ENCODE results near the gene ARHGEF33. TPM values are rescaled to one million over a fixed set of nuclear protein-coding genes. Genes with fewer than 3 reads are reported as not detected.

The ARHGEF33 gene
- total RNA-seq, 1 donor from 2014 or later, result 6.4 TPM

GRCh38 chr2:38966678-38967077 lies 77.0 kb downstream of the ARHGEF33 start:
- TF ChIP-seq CTCF (IDR thresholded peaks at IDR 0.05), result no peak
- H3K4me1 ChIP-seq, result no peaks in the 10 kb centered on the region
- DNase-seq (ENCODE audit: low spot score in 2 of 2), result no peak
- no peaks in the 10 kb centered on the region for H3K36me3 ChIP-seq
- no peaks in the 10 kb centered on the region for H3K9me3 ChIP-seq
- no peaks in the 10 kb centered on the region for H3K27me3 ChIP-seq
- no peak overlapping the region for H3K4me3 ChIP-seq
- intact Hi-C loops (cut with DNase I), result no loop called here
- no peak overlapping the region for H3K27ac ChIP-seq

DNA sequence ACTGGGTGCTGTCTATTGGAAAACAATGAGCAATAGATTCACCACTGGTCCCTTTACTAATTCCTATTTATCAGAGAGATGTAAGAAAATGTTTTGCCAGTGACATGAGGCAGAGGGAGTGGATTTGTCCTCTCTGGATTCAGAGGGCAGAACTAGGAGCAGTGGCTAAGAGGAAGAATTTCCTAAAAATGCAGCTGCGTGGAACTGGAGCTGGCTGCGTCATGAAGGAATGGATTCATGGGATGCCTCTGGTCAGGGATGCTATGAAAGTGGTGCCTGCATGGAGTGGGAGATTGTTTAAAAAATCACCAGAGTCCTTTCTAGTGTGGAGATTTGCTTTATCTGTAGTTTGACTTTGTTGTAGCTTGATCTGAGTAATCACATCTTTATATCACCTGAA lies 78.3 kb downstream of the ARHGEF33 start:
- Histone ChIP-seq H3K9me3 (no peaks in the 10 kb centered on the region), H3K4me3 (no peak overlapping the region), H3K4me1 (no peaks in the 10 kb centered on the region), H3K27me3 (no peaks in the 10 kb centered on the region), H3K36me3 (no peaks in the 10 kb centered on the region), H3K27ac (no peak overlapping the region)
- intact Hi-C loops (cut with DNase I), result no loop called here
- no peak for DNase-seq (ENCODE audit: low spot score in 2 of 2)
- TF ChIP-seq CTCF (IDR thresholded peaks at IDR 0.05), result no peak

DNA sequence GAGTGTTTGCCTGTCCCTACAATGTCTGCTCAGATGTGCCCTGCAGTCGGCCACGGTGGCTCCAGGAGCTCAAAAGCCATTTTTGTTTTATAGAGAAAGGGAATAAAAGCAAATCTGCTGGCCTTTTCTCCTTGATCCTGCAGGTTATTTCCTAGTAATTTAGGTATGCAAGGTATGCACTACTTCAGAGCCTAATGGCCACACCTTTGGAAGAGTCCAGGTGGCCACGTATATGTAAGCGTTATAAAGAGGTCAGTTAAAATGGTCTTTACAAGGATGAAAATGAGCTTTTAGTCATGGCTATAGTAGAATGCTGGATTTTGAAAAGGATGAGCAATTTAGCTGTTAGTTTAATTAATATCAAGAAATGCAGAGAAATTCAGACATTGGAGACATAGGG lies 81.7 kb downstream of the ARHGEF33 start:
- Histone ChIP-seq H3K4me1 (no peaks in the 10 kb centered on the region), H3K4me3 (no peak overlapping the region), H3K36me3 (no peaks in the 10 kb centered on the region), H3K27me3 (no peaks in the 10 kb centered on the region), H3K27ac (no peak overlapping the region), H3K9me3 (no peaks in the 10 kb centered on the region)
- DNase-seq (ENCODE audit: low spot score in 2 of 2), result no peak
- intact Hi-C loops (cut with DNase I), result no loop called here
- no peak for TF ChIP-seq CTCF (IDR thresholded peaks at IDR 0.05)

DNA sequence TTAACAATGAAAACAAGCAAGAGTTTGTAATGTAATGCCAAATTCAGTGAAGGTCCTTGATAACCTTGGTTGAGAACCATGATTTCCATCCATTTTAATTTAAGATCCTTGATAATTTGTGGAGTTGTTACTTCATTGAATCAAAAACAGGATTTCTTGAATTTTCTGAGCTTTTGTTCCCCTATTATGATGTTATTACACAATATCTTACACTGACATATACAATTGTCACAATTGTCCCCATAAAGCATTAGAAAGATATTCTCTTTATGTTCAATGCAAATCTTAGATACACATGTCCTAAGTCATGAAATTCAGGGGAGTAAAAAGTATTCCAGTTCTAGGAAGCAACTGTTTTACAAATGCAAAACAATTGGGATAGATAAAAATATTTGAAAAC lies 83.6 kb downstream of the ARHGEF33 start:
- no peaks in the 10 kb centered on the region for H3K4me1 ChIP-seq
- H3K27ac ChIP-seq, result no peak overlapping the region
- H3K9me3 ChIP-seq, result no peaks in the 10 kb centered on the region
- TF ChIP-seq CTCF (IDR thresholded peaks at IDR 0.05), result no peak
- intact Hi-C loops (cut with DNase I), result no loop called here
- DNase-seq (ENCODE audit: low spot score in 2 of 2), result no peak
- no peak overlapping the region for H3K4me3 ChIP-seq
- no peaks in the 10 kb centered on the region for H3K27me3 ChIP-seq
- H3K36me3 ChIP-seq, result no peaks in the 10 kb centered on the region

GRCh38 chr2:38975042-38975441 lies 85.4 kb downstream of the ARHGEF33 start:
- Histone ChIP-seq H3K4me1 (no peaks in the 10 kb centered on the region), H3K36me3 (no peaks in the 10 kb centered on the region), H3K4me3 (no peak overlapping the region), H3K27me3 (no peaks in the 10 kb centered on the region), H3K27ac (no peak overlapping the region), H3K9me3 (no peaks in the 10 kb centered on the region)
- intact Hi-C loops (cut with DNase I), result no loop called here
- TF ChIP-seq CTCF (IDR thresholded peaks at IDR 0.05), result no peak
- DNase-seq (ENCODE audit: low spot score in 2 of 2), result no peak

- no peak for DNase-seq (ENCODE audit: low spot score in 2 of 2)
- no peak for TF ChIP-seq CTCF (IDR thresholded peaks at IDR 0.05)
- no peaks in the 10 kb centered on the region for H3K4me1 ChIP-seq
- H3K27ac ChIP-seq, result no peak overlapping the region
- H3K4me3 ChIP-seq, result no peak overlapping the region
- intact Hi-C loops (cut with DNase I), result no loop called here
- H3K9me3 ChIP-seq, result no peaks in the 10 kb centered on the region
- H3K36me3 ChIP-seq, result no peaks in the 10 kb centered on the region
- no peaks in the 10 kb centered on the region for H3K27me3 ChIP-seq
Measured at GRCh38 chr2:38977047-38977446, 87.4 kb downstream of the ARHGEF33 start.
